A549 treated with Hydrocortisone at 1 μM for 4 hours (cell line): ENCODE measurements around the gene NDUFC1. TPM values are rescaled to one million over a fixed set of nuclear protein-coding genes. Genes with fewer than 3 reads are reported as not detected.

Experiments
- total RNA-seq: library from RNA; stranded (reverse); fragments of 200-300 nt; extraction: Qiagen RNA extraction; gene quantifications from 5 replicates; pipeline ENCODE4 v1.2.3, GENCODE V29; 2022

Gene NDUFC1
- 68.1 to 84.9 TPM (median 76.1 TPM) in 5 replicates for total RNA-seq

GRCh38 chr4:139301821-139302611 is at the start of gene NDUFC1:
Gene NDUFC1 (minus strand): TSS chr4:139302477. CDS start chr4:139295798, 6,679 bp downstream.

DNA sequence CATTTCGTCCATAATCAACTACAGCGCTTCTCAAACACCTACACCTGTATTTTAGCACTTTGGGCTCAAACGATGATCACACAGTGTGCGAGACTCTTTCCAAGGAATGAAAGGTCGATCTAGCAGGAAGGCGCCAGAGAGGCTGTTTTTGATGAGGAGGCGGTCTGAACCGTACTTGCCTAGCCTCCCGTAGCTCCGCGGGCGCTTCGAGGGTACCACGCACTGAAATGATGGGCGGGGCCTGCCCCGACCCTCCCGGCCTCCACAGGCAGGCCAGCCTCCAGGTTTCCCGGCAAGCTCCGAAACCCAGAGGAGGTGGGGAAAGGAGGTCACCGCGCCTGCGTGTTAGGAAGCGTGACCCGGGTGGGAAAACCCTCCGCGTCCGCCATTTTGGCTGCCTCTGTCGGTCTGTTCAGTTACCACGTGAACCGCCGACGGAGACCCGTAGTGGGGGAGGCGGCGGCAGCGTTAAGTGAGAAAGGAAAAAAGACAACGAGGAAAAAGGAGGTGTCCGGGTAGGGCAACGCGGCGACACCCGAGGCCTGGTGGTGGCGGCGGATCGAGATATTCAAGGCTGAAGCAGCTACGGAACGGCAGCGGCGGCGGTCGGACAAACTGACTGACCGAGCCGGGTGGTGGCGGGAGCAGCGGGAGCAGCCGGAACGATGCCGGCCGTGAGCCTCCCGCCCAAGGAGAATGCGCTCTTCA is 1.0 kb downstream of the NDUFC1 start, which contains the start of gene NAA15:
Gene NAA15, plus strand, starts transcription at position 393 of the 708 bp plus-strand sequence. Its CDS starts 273 bp downstream, at position 666.

DNA sequence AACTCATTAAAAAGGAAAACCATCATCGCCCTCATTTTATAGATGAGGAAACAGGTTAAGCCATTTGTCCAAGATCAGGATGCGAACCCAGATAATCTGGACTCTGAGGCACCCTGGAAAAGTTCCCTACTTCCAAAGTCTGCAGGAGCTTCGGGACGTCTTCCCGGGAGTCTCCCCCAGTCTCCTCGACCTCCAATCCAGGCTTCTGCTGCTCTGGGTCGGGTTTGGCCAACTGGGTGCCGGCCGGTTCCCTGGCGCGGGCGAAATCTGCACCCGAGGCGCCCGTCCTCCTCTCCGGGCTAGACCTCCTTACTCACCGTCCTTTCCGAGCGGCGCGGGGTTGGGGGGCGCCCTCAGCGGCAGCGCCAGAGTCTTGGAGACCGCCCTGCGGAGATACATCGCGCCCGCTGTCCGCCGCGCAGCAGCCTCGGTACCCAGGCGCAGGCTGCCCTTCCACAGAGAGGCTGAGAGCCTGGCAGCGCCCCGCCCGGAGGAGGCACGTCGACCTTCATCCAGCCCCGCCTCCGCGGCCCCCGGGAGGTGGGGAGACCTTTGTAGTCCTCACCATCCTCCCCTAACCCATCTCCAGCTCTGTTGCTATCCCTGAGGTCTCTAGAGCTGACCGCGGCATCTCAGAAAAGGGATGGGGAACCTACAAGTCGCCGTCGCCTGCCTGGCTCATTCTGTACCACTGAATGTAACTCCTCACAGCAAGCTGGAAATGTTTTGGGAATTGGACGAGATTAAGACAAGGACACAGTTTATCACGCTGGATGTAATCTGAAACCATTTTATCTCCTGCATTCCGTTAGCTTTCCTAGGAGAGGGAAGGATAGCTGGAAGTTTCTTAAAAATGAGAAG is 22.3 kb downstream of the NDUFC1 start, which contains the start of gene MGARP:
Gene MGARP, minus strand, starts transcription at position 466 of the 861 bp plus-strand sequence. Its CDS starts 67 bp downstream, at position 399.

Other genes starting within 250 kb of the NDUFC1 start
- 11.5 to 14.8 TPM (median 11.6 TPM) in 5 replicates for gene ELF2, start 125.3 kb downstream of the NDUFC1 start, total RNA-seq
- 0.48 to 0.95 TPM (median 0.83 TPM) in 5 replicates for gene MGARP, start 22.3 kb downstream of the NDUFC1 start, total RNA-seq
- gene NAA15, start 972 bp downstream of the NDUFC1 start, total RNA-seq: 18.9 to 38.5 TPM (median 26.9 TPM) in 5 replicates
- gene RAB33B, start 151.6 kb upstream of the NDUFC1 start, total RNA-seq: 1.7 to 3.2 TPM (median 2.3 TPM) in 5 replicates